Breast epithelium (tissue), 3 donors: ENCODE data around the gene IGFBPL1.

Source experiments
- CTCF ChIP-seq, 3 donors: fragments of 450-650 bp; IDR thresholded peaks; one replicate each; pipeline ENCODE4 v1.5.1; 2016 to 2017; ENCODE audit warnings: antibody characterized with exemption in 3 of 3, mild to moderate bottlenecking in 3 of 3, moderate library complexity in 3 of 3
- POLR2A ChIP-seq: fragments of 450-650 bp; IDR thresholded peaks from one replicate; pipeline ENCODE4 v1.6.1; 2016; ENCODE audit warnings: antibody characterized with exemption, mild to moderate bottlenecking, moderate library complexity

GRCh38 chr9:38380230-38380871, 43.9 kb downstream of the IGFBPL1 start:
- TF ChIP-seq CTCF (IDR thresholded peaks at IDR 0.05), result no peak
- TF ChIP-seq POLR2A, result no peak
